ENCODE results near the gene ACTN1.

Gene ACTN1

GRCh38 chr14:68834816-68835215 lies 144.3 kb downstream of the ACTN1 start:
- no peak for DNase-seq (ENCODE audit: low read depth)
- H3K4me3 ChIP-seq (ENCODE audit: low read length) = no peak overlapping the region
- TF ChIP-seq CTCF (conservative IDR thresholded peaks at IDR 0.05; ENCODE audit: low read depth, low read length) = no peak

- no peak overlapping the region for H3K4me3 ChIP-seq (ENCODE audit: low read length)
- DNase-seq (ENCODE audit: low read depth) = no peak
- TF ChIP-seq CTCF (conservative IDR thresholded peaks at IDR 0.05; ENCODE audit: low read depth, low read length) = no peak
Observed at GRCh38 chr14:68828698-68829097, 150.4 kb downstream of the ACTN1 start.

GRCh38 chr14:68825729-68826128 lies 153.4 kb downstream of the ACTN1 start:
- TF ChIP-seq CTCF (conservative IDR thresholded peaks at IDR 0.05; ENCODE audit: low read depth, low read length) = no peak
- H3K4me3 ChIP-seq (ENCODE audit: low read length) = no peak overlapping the region
- no peak for DNase-seq (ENCODE audit: low read depth)

GRCh38 chr14:68824517-68825347 lies 154.4 kb downstream of the ACTN1 start:
- no peak for DNase-seq (ENCODE audit: low read depth)
- no peak overlapping the region for H3K4me3 ChIP-seq (ENCODE audit: low read length)
- peak; percentile 97 for TF ChIP-seq CTCF (conservative IDR thresholded peaks at IDR 0.05; ENCODE audit: low read depth, low read length)

GRCh38 chr14:68824207-68824516 lies 154.9 kb downstream of the ACTN1 start:
- no peak overlapping the region for H3K4me3 ChIP-seq (ENCODE audit: low read length)
- no peak for TF ChIP-seq CTCF (conservative IDR thresholded peaks at IDR 0.05; ENCODE audit: low read depth, low read length)
- no peak for DNase-seq (ENCODE audit: low read depth)
